Sigmoid colon (tissue), 3 donors: ENCODE data around the gene TBC1D1.

Experiments used
- CTCF ChIP-seq, 4 experiments: fragments of 450-650 bp in 3 of 4; fragments of 200-600 bp in 1 of 4; IDR thresholded peaks; one replicate each; pipeline ENCODE4 v1.5.1; 2016 to 2019; ENCODE audit warnings: antibody characterized with exemption in 4 of 4, mild to moderate bottlenecking in 3 of 4, moderate library complexity in 2 of 4
- POLR2A ChIP-seq, 2 donors: fragments of 450-650 bp; IDR thresholded peaks; one replicate each; pipeline ENCODE4 v1.6.1; 2016; ENCODE audit warnings: antibody characterized with exemption in 2 of 2, mild to moderate bottlenecking in 2 of 2, moderate library complexity in 2 of 2

- TF ChIP-seq CTCF (IDR thresholded peaks at IDR 0.05) (no peak), POLR2A (IDR thresholded peaks at IDR 0.05) (no peak)
Observed at GRCh38 chr4:37867102-37867501, 23.8 kb upstream of the TBC1D1 start.
